Stimulated activated naive B cell treated with anti-CD40 and anti-IgM and Interleukin-4, amounts not matched to agents 10 μg/mL and 1 μg/mL and 100 μg/mL, for 72 hours (primary cell): ENCODE measurements around the gene CTNS.

Source experiments
- ATAC-seq, 2 donors: fragments of 150-1000 bp; cut with Tn5 transposase; replicated peaks; 2 replicates each; pipeline ENCODE4 v1.10.0; 2021; ENCODE audit warnings: moderate library complexity in 1 of 2
- DNase-seq: peaks from one replicate; pipeline ENCODE4 v3.0.0; 2021
- H3K27ac Mint-ChIP-seq: one replicate; pipeline ENCODE4 v1.8.0; 2022; ENCODE audit warnings: mild to moderate bottlenecking, mixed read lengths
- H3K27me3 Mint-ChIP-seq, 2 donors: one replicate each; pipeline ENCODE4 v1.8.0; 2022; ENCODE audit warnings: mixed read lengths in 2 of 2
- H3K36me3 Mint-ChIP-seq, 2 donors: one replicate each; pipeline ENCODE4 v1.8.0; 2022; ENCODE audit warnings: mixed read lengths in 2 of 2, mild to moderate bottlenecking in 1 of 2
- H3K4me1 Mint-ChIP-seq, 2 donors: one replicate each; pipeline ENCODE4 v1.8.0; 2022; ENCODE audit warnings: mixed read lengths in 2 of 2, mild to moderate bottlenecking in 1 of 2
- H3K4me3 Mint-ChIP-seq, 2 donors: one replicate each; pipeline ENCODE4 v1.8.0; 2022; ENCODE audit warnings: mild to moderate bottlenecking in 2 of 2, mixed read lengths in 2 of 2, moderate library complexity in 1 of 2
- H3K9me3 Mint-ChIP-seq, 2 donors: one replicate each; pipeline ENCODE4 v1.8.0; 2022; ENCODE audit warnings: mixed read lengths in 2 of 2, mild to moderate bottlenecking in 1 of 2

CTNS gene

DNA sequence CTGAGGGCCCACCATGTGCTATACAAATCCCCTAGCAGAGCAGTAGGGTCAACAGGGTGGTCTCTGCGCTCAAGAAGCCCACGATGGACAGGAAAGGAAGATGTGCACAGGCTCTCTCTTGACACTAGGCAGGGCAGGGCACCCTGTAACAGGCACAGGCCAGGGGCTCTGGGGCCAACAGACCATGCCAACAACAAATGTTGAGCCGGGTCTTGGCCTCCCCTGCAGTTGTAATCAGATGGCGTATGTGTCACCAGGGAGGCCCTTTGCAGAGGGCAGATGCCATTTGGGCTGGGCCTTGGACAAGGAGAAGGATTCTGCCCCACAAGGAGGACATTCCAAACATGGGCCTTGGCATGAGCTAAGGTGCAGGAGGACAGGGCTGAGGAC is 32.7 kb upstream of the CTNS start:
- Mint-ChIP-seq H3K27me3 (no peaks in the 10 kb centered on the region), H3K27ac (no peak overlapping the region), H3K36me3 (peaks cover 7 to 33% of the 10 kb centered on the region in 2 donors), H3K9me3 (no peaks in the 10 kb centered on the region), H3K4me3 (no peak overlapping the region), H3K4me1 (peaks cover 0 to 7% of the 10 kb centered on the region in 2 donors)
- no peak for ATAC-seq
- DNase-seq: no peak

DNA sequence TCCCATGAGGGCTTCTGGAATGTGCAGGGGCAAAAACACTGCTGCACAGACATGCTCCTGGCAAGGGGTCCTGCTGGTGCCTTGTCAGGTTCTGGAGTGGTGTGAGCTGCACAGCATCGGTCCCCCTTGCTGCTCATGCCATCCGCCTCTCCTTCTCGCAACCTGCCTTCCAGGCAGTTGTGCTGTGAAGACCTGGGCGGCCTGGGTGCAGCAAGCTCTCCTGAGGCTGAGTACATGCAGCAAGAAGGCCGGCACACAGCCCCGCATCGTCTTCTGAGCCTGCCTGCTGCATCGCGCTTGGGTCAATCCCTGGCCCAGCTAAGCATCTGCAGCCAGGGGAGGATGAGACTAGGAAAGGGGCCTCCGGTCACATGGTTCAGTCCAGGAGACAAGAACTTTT is 26.9 kb upstream of the CTNS start:
- peaks cover 0 to 4% of the 10 kb centered on the region in 2 donors for H3K4me1 Mint-ChIP-seq
- peaks cover 35 to 42% of the 10 kb centered on the region in 2 donors for H3K36me3 Mint-ChIP-seq
- ATAC-seq (no peak), DNase-seq (no peak)
- no peaks in the 10 kb centered on the region for H3K9me3 Mint-ChIP-seq
- H3K27me3 Mint-ChIP-seq: no peaks in the 10 kb centered on the region
- H3K27ac Mint-ChIP-seq: no peak overlapping the region
- H3K4me3 Mint-ChIP-seq: no peak overlapping the region

DNA sequence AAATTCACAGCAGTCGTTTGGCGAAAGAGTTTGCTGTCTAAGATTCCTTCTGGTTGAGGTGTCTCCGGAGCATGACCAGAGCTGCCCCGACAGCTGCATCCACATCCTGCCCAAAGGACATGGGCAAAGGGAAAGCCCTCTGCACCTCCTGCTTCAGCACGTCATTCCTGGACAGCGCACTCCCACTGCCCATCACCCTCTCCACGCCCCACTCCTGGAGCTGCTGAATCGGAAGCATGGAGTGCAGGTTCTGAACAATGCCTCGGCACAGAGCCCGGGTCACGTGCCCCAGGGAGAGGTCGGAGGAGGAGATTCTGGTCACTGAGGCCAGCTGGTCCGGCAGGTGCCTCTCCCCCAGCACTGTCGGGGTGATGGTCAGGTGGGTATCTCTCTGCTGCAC is 26.0 kb upstream of the CTNS start:
- Mint-ChIP-seq H3K27ac (no peak overlapping the region), H3K4me1 (peaks cover 0 to 2% of the 10 kb centered on the region in 2 donors), H3K27me3 (no peaks in the 10 kb centered on the region), H3K36me3 (peaks cover 43 to 48% of the 10 kb centered on the region in 2 donors), H3K9me3 (no peaks in the 10 kb centered on the region), H3K4me3 (no peak overlapping the region)
- DNase-seq (no peak), ATAC-seq (no peak)

DNA sequence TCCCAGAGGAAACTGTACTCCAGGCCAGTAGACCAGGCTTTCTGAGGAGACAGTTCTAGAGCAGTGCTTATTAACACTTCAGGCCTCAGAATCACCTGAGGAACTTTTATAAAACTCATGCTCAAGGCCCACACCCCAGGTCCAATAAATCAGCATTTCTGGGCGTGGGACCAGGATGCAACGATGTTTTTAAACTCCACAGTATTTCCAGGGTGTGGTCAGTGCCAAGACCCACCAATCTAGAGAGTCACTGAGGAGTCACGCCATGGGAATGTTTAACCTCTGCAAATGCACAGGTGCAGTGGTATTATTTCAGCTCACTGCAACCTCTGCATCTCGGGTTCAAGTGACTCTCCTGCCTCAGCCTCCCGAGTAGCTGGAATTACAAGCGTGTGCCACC is 23.4 kb upstream of the CTNS start:
- Mint-ChIP-seq H3K4me1 (peaks cover 0 to 2% of the 10 kb centered on the region in 2 donors), H3K9me3 (no peaks in the 10 kb centered on the region), H3K27me3 (no peaks in the 10 kb centered on the region), H3K4me3 (no peak overlapping the region), H3K36me3 (peaks cover 67 to 68% of the 10 kb centered on the region in 2 donors), H3K27ac (no peak overlapping the region)
- DNase-seq (no peak), ATAC-seq (no peak)

DNA sequence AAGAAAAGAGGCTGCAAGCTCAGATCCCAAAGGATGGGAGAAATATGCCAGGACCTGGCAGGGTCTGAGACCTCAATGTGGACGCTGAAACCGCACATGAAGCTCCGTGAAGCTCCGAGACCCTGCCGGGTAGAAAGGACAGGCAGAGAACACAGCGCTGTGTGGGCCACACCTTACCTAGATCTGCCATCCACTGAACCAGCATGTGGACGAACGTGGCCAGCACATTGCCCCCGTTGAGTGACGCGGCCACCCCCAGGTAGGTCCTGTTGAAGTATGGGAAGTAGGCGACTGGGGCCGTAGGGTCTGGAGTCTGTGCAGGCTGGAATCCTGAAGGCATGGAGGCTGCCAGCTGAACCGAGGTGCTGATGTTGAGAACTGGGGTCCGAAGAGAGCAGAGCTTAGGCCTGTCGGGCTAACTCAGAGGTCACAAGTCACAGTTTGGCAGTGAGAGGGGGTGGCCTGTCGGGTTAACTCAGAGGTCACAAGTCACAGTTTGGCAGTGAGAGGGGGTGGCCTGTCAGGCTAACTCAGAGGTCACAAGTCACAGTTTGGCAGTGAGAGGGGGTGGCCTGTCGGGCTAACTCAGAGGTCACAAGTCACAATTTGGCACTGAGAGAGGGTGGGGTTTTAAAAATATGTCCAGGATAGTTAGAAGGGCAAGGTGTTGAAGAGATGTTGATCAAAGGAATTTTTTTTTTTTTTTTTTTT is 21.2 kb upstream of the CTNS start:
- Mint-ChIP-seq H3K27ac (no peak overlapping the region), H3K27me3 (no peaks in the 10 kb centered on the region), H3K9me3 (no peaks in the 10 kb centered on the region), H3K4me3 (no peak overlapping the region), H3K4me1 (no peaks in the 10 kb centered on the region), H3K36me3 (peaks cover 69 to 70% of the 10 kb centered on the region in 2 donors)
- no peak for DNase-seq
- no peak for ATAC-seq

DNA sequence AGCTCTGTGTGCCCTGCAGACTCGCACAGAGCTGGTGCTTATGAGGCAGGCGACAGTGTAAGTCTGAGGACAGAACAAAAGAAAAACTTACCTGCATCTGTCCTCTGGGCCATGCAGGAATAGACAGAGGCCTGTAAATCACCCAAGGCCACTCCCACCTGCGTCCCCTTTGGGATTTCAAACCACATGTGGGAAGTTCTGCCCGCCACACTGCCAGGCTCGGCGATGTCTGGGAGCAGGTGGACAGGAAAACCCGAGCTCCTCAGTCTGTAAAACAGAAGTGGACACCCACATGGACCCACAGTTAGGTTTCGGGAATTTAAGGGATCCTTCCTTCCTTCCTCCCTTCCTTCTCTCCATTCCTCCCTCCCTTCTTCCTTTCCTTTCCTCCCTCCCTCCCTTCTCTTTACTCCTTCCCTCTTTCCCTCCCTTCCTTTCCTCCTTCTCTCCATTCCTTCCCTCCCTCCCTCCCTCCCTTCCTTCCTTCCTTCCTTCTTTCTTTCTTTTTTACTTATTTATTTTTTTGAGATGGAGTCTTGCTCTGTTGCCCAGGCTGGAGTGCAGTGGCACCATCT is 15.3 kb upstream of the CTNS start:
- H3K27ac Mint-ChIP-seq: no peak overlapping the region
- H3K27me3 Mint-ChIP-seq: no peaks in the 10 kb centered on the region
- no peaks in the 10 kb centered on the region for H3K4me1 Mint-ChIP-seq
- ATAC-seq (no peak), DNase-seq (no peak)
- H3K36me3 Mint-ChIP-seq: peaks cover 50 to 54% of the 10 kb centered on the region in 2 donors
- H3K4me3 Mint-ChIP-seq: no peak overlapping the region
- no peaks in the 10 kb centered on the region for H3K9me3 Mint-ChIP-seq

DNA sequence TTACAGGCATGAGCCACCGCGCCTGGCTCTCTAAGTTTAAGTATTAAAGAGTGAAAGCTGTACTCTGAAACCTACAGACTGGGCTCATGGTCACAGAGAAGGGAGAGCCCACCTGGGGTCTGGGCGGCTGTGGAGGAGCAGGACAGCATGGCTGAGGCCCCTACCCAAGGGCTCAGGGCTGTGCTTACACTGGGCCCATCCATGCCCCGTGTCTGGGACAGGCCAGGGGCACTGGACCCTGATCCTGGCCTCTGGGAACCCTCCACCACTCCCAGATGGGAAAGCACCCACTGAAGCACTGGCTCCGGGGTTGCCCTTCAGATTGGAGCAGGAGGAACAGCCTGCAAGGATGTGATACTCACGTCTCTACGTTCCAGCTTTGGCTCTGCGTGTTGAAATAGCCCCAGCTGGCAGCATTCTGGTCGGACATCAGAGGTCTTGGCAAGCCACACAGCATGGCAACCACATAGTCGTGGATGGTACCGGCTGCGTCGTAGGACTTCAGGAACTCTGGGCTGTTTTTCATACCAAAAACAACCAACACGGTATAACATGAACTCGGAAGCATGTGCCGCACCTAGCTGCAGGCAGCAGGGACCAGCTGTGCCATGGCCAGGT is 13.5 kb upstream of the CTNS start:
- H3K9me3 Mint-ChIP-seq: no peaks in the 10 kb centered on the region
- no peak for DNase-seq
- H3K4me3 Mint-ChIP-seq: no peak overlapping the region
- H3K27me3 Mint-ChIP-seq: no peaks in the 10 kb centered on the region
- H3K4me1 Mint-ChIP-seq: no peaks in the 10 kb centered on the region
- no peak overlapping the region for H3K27ac Mint-ChIP-seq
- H3K36me3 Mint-ChIP-seq: peaks cover 42 to 44% of the 10 kb centered on the region in 2 donors
- ATAC-seq: no peak

DNA sequence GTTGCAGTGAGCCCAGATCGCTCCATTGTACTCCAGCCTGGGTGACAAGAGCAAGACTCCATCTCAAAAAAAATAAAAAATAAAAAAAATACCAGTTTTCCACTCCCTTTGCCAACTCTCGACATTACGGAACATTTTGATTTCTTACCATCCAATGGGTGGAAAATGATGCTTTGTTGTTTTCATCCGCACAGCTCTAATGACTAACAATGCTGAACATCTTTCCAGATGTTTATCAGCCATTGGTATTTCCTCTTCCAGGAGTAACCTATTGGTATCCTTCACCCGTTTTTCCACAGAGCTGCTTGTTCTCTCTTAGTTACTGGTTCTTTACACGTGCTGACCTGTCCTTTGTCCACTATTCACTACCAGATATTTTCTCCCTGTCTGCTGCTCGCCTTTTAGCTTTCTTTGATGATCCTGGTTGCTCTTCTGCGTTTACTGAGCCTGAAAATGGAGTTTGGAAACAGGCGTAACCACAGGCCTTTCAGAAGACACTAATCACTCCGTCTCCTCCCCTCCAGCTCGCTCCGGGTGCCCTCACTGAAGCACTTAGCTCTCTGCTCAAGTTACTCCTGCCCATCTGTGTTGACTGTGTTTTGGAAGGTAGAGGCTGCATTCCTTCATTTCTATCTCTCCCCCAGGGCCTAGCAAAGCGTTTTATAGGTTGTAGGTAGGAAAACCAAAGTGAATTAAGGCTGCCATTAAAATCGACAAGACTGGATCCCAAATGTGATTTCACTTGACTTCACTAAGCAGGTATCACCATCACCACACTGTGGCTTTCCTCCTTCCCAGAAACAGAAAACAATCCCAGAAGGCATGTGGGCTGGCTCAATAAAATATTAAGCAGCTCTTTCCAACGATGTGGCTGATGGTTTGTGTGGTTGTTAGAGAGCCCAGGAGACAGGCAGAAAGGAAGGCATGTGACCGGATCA is 9.5 kb upstream of the CTNS start:
- Mint-ChIP-seq H3K4me3 (no peak overlapping the region), H3K4me1 (peaks cover 3 to 7% of the 10 kb centered on the region in 2 donors), H3K27me3 (no peaks in the 10 kb centered on the region), H3K9me3 (no peaks in the 10 kb centered on the region), H3K36me3 (peaks cover 30 to 39% of the 10 kb centered on the region in 2 donors), H3K27ac (no peak overlapping the region)
- no peak for ATAC-seq
- no peak for DNase-seq

DNA sequence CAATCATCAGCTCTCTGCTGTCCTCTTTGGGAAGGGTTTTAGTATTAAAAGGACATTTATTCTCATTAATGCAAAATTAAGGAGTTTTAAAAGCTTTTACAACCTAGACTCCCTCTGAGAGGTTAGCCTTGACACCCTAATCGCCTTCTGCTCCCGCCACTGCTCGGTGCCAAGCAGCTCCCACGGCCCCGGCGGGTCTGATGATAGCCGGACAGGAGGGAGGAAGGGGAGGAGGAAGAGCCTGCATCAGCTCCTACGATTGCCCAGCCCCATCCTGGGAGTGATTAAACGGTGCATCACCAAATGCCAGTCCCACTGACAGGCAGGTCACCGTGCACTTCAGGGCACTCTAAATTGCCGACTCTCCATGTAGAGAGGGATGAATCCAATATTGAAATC is 8.8 kb upstream of the CTNS start:
- H3K4me3 Mint-ChIP-seq: no peak overlapping the region
- ATAC-seq (no peak), DNase-seq (no peak)

DNA sequence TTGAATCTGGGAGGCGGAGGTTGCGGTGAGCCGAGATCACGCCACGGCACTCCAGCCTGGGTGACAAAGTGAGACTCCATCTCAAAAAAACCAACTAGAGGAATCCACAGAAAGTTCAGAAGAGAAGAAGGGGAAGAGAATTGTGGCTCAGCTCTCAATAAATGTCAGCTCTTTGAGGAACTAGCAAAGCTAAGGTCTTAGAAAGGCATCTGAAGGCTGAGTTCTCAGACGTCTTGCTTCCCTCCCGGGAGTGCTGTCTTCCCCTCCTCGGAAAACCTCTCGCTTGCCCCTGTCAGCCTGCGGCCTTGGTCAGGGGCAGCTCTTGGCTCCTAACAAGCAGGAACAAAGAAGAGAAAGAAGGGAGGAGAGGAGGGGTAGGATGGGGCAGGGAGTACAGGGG is 5.8 kb upstream of the CTNS start:
- no peak for ATAC-seq
- DNase-seq: no peak
- Mint-ChIP-seq H3K4me1 (peaks cover 11 to 25% of the 10 kb centered on the region in 2 donors), H3K27me3 (no peaks in the 10 kb centered on the region), H3K9me3 (no peaks in the 10 kb centered on the region), H3K27ac (no peak overlapping the region), H3K4me3 (no peak overlapping the region), H3K36me3 (peaks cover 24 to 46% of the 10 kb centered on the region in 2 donors)

More for the DNA sequence above, 8.8 kb upstream of the CTNS start:
- Mint-ChIP-seq H3K9me3 (no peaks in the 10 kb centered on the region), H3K36me3 (peaks cover 32 to 44% of the 10 kb centered on the region in 2 donors), H3K27ac (no peak overlapping the region), H3K4me1 (peaks cover 3 to 7% of the 10 kb centered on the region in 2 donors), H3K27me3 (no peaks in the 10 kb centered on the region)

DNA sequence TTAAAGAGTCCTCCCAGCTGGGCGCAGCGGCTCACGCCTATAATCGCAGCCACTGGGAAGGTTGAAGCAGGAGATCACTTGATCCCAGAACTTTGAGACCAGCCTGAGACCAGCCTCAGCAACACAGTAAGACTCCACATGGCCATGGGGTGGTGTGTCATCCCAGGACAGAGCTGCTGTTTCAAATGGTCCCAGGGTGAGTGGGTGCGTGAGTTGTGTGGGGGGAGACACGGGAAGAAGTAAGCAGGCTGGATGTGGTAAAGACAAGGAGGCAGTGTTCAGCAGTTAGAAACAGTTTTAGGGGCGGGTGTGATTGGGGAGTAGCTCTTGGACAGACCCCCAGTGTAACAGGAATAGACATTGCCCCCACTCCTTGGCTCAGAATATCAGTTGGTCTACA is 4.3 kb upstream of the CTNS start:
- peaks cover 19 to 39% of the 10 kb centered on the region in 2 donors for H3K36me3 Mint-ChIP-seq
- DNase-seq (no peak), ATAC-seq (no peak)
- H3K27ac Mint-ChIP-seq: no peak overlapping the region
- H3K9me3 Mint-ChIP-seq: no peaks in the 10 kb centered on the region
- H3K4me3 Mint-ChIP-seq: no peak overlapping the region
- H3K4me1 Mint-ChIP-seq: peaks cover 14 to 29% of the 10 kb centered on the region in 2 donors
- no peaks in the 10 kb centered on the region for H3K27me3 Mint-ChIP-seq

DNA sequence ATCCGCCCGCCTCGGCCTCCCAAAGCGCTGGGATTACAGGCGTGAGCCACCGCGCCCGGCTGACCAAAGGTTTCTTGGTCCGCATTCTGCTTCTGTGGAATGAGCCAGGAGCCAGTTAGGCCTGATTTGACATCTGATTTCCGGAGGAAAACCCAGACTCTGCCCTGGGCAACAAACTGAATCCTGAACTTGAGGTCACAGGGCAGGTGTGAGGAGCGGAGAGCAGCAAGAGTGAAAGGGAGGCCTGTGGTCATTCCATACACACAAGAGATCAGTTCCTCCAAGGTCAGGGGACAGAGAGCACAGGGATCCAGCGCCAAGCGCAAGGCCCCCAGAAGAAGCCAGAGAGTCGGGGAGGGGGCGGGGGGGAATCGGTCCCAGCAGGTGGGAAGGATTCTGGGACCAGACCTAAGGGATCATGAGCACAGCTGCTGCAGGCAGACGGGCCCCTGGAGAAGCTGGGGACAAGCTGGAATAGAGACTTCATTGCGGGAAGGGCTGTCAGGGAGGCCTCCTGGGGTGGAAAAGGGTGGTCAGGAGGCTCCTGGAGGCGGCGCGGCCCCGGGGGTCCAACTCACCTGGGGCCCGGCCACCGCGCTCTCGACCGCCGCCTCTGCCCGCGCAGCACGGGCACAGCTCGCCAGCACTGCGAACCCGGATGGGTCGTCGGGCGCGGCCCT is 946 bp upstream of the CTNS start:
- Mint-ChIP-seq H3K36me3 (peaks cover 9 to 40% of the 10 kb centered on the region in 2 donors), H3K27ac (no peak overlapping the region), H3K4me1 (peaks cover 38 to 58% of the 10 kb centered on the region in 2 donors), H3K27me3 (no peaks in the 10 kb centered on the region), H3K9me3 (no peaks in the 10 kb centered on the region), H3K4me3 (peak overlapping the region; percentile 91 to 95)
- DNase-seq (no peak), ATAC-seq (no peak)

DNA sequence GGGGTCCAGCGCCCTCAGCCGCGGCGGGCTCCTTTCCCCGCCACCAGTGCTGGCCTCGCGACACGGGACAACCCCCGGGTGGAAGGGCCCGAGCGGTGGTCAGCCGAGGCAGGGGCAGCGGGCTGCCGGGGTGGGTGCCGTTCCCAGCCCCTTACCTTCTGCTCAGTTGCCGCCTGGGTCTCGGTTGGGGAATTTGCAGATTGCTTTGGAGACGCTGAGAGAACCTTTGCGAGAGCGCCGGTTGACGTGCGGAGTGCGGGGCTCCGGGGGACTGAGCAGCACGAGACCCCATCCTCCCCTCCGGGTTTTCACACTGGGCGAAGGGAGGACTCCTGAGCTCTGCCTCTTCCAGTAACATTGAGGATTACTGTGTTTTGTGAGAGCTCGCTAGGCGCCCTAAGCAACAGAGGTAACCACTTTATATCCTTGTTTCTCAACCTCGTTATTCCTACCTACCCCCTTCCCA is 381 bp downstream of the CTNS start:
- no peaks in the 10 kb centered on the region for H3K9me3 Mint-ChIP-seq
- peaks cover 37 to 56% of the 10 kb centered on the region in 2 donors for H3K4me1 Mint-ChIP-seq
- DNase-seq: no peak
- peak overlapping the region; percentile 100 for H3K27ac Mint-ChIP-seq
- no peaks in the 10 kb centered on the region for H3K27me3 Mint-ChIP-seq
- ATAC-seq: peak in 1 of 2 donors; percentile 1
- H3K36me3 Mint-ChIP-seq: peaks cover 12 to 40% of the 10 kb centered on the region in 2 donors
- H3K4me3 Mint-ChIP-seq: peak overlapping the region; percentile 91 to 95
